Measurements from ENCODE around the gene BAD. TPM values are rescaled to one million over a fixed set of nuclear protein-coding genes. Genes with fewer than 3 reads are reported as not detected.

Gene BAD
- total RNA-seq, 6 experiments from 2014 or later: 22.0 to 53.8 (median 26.0) TPM

DNA sequence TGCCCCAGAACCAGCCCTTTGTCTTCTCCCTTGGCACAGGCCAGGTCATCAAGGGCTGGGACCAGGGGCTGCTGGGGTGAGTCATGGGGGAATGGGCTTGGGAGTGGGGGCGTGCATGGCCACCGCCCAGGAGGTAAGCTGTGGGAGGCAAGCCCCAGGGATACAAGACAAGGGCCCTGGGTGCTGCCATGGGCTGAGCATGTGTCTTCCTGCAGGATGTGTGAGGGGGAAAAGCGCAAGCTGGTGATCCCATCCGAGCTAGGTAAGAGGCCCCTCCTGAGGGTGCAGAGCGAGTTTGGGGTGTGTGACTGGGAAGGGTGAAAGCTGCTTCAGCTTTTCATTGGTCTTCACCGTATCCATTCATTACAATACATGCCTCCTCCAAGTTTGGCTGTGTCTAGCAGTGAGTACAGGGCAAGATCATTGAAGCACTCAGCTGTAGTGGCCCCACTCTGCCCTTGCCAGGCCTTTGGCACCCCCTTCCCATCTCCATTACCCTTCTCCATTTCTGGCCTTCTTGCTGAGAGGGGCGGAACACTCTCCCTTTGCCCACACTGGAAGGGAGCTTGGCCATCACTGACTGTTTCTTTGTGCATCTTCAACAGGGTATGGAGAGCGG is 41.1 kb downstream of the BAD start:
- intact Hi-C loops (cut with DNase I): no loop called here
- H3K4me3 ChIP-seq: no peak overlapping the region
- H3K9me3 ChIP-seq: no peaks in the 10 kb centered on the region
- H3K27ac ChIP-seq: no peak overlapping the region
- DNase-seq (no peak), ATAC-seq (no peak)
- TF ChIP-seq, protein P1, sequence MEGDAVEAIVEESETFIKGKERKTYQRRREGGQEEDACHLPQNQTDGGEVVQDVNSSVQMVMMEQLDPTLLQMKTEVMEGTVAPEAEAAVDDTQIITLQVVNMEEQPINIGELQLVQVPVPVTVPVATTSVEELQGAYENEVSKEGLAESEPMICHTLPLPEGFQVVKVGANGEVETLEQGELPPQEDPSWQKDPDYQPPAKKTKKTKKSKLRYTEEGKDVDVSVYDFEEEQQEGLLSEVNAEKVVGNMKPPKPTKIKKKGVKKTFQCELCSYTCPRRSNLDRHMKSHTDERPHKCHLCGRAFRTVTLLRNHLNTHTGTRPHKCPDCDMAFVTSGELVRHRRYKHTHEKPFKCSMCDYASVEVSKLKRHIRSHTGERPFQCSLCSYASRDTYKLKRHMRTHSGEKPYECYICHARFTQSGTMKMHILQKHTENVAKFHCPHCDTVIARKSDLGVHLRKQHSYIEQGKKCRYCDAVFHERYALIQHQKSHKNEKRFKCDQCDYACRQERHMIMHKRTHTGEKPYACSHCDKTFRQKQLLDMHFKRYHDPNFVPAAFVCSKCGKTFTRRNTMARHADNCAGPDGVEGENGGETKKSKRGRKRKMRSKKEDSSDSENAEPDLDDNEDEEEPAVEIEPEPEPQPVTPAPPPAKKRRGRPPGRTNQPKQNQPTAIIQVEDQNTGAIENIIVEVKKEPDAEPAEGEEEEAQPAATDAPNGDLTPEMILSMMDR (IDR thresholded peaks at IDR 0.05): no peak
- no peak for TF ChIP-seq POLR2A (IDR thresholded peaks at IDR 0.05)
- peaks cover 0 to 28% (median 10%) of the 10 kb centered on the region in 4 donors for H3K4me1 ChIP-seq
- WGBS (ENCODE audit: insufficient coverage, low coverage, low lambda C conversion rate, missing lambda C conversion rate): 80% methylated on average over 1 of the region's 8 CpGs
- H3K36me3 ChIP-seq: peaks cover 0 to 5% (median 2%) of the 10 kb centered on the region in 4 donors
- H3K27me3 ChIP-seq: no peaks in the 10 kb centered on the region

DNA sequence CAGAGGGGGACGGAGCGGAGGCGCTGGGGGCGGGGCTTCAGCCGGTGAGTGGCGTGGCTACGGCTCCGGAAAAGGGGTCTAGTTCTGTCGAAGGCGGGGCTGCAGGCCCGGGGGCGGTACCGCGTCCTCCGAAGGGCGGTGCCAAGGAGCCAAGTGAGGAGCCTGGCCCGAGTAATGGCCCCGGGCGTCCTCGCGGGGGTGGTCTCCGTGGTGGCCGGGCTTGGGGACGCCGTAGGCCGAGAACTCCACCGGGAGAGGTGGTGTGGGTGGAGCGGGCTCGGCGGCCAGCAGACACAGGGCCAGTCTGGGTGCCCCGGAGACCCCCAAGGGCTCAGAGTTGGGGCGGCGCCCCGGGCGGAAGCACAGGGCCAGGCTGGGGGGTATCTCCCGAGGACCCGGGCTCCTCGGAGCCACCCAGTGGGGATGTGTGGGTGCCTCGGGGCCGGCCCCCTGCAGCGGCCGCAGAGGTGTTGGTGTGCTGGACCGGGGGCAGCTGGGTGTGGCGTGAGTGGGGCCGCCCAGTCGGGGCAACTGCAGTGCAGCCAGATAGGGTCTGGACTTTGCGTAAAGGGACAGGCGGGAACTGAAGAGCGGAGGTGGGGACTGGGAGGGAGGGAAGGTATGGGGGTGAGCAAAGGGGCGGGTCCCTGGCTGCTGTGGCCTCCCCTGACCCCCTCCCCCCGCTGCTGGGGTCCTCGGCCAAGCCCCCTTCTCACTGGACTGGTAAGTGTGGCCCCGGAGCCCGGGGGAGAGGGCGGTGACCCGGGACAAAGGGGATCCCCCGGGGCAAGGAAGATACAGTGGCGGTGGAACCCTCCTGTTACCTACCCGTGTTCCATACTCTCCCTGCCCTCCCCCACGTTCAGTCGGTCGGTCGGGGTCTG is 42.7 kb downstream of the BAD start:
- H3K9me3 ChIP-seq: no peaks in the 10 kb centered on the region
- TF ChIP-seq, protein P1 (IDR thresholded peaks at IDR 0.05): no peak
- peak; percentile 39 for TF ChIP-seq POLR2A (IDR thresholded peaks at IDR 0.05)
- H3K4me1 ChIP-seq: peaks cover 0 to 36% (median 12%) of the 10 kb centered on the region in 4 donors
- H3K27ac ChIP-seq: peak overlapping the region; percentile 60 to 97 (median 90)
- ATAC-seq (peak; percentile 1 to 6 (median 4)), DNase-seq (peak in 2 of 3 donors; percentile 80 to 100)
- 0% methylated on average over 16 of the region's 63 CpGs for WGBS (ENCODE audit: insufficient coverage, low coverage, low lambda C conversion rate, missing lambda C conversion rate)
- intact Hi-C loops (cut with DNase I): no loop called here
- peak overlapping the region; percentile 93 to 98 (median 98) for H3K4me3 ChIP-seq
- peaks cover 0 to 5% (median 2%) of the 10 kb centered on the region in 4 donors for H3K36me3 ChIP-seq
- no peaks in the 10 kb centered on the region for H3K27me3 ChIP-seq

DNA sequence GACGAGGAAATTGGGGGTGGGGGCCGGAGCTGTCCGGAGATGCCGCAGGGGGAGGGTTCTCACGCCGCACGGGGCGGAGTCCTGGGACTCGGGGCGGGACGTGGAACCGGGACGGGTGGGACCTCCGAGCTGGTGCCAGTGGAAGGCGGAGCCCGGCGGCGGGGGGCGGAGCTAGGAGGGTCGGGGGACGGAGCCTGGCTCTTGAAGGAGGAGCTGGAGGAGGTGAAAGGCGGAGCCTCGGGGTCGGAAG is 43.3 kb downstream of the BAD start:
- Histone ChIP-seq H3K4me1 (peaks cover 0 to 36% (median 12%) of the 10 kb centered on the region in 4 donors), H3K9me3 (no peaks in the 10 kb centered on the region), H3K36me3 (peaks cover 0 to 5% (median 2%) of the 10 kb centered on the region in 4 donors), H3K4me3 (peak overlapping the region; percentile 93 to 98 (median 98)), H3K27ac (peak overlapping the region; percentile 96 to 98 (median 97)), H3K27me3 (no peaks in the 10 kb centered on the region)
- intact Hi-C loops (cut with DNase I): no loop called here
- no peak for TF ChIP-seq POLR2A (IDR thresholded peaks at IDR 0.05)
- TF ChIP-seq, protein P1 (IDR thresholded peaks at IDR 0.05): no peak
- WGBS (ENCODE audit: insufficient coverage, low coverage, low lambda C conversion rate, missing lambda C conversion rate): 0% methylated on average over 17 of the region's 24 CpGs
- DNase-seq (peak in 2 of 3 donors; percentile 100), ATAC-seq (peak; percentile 76 to 90 (median 84))

DNA sequence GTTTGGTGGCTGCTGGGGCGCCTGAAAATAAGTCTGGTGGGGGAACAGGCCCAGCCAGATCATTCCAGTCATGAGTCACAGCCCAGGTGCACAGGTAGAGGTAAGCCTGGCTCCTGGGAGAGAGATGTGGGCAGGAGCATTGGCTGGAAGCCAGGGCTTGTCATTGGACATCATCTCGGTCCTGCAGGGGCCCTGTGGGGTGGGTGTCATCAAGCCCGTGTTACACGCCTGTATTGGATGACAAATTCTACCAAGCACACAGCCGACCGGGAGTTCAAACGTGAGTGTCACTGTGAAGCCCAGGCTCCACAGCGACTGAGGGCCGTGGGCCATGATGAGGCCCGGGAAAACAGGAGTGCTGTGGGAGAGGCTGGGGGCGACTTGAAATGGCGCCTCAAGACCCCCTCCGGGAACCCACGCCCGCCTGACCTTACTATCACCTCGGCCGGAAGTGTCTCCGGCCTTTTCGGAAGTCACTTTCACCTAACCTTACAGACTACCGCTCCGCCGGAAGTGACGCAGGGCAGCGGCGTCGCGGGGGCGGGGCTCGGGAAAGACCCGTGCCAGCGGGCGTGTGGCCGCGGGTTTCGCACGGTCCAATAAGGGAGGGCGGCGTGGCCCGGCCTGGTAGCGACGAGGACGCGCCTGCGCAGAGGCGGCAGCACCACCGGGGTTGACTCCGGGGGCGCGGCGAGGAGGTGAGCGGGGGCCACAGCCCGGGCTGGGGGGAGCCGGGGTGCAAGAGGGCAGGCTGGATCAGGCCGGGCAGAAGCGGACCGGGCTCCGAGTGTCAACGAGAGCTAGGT is 43.8 kb downstream of the BAD start, which contains the start of gene FKBP2:
TSS of gene FKBP2 (plus strand) at position 661 of the 806 bp plus-strand sequence. CDS start 1,293 bp downstream, outside the sequence.
- WGBS (ENCODE audit: insufficient coverage, low coverage, low lambda C conversion rate, missing lambda C conversion rate): 1% methylated on average over 19 of the region's 58 CpGs
- peak; percentile 54 to 73 (median 68) for ATAC-seq
- peak; percentile 98 to 99 (median 99) for DNase-seq
- Histone ChIP-seq H3K4me3 (peak within 1 kb of the TSS; percentile 93 to 98 (median 98)), H3K27me3 (no peaks in the 10 kb centered on the region), H3K9me3 (no peaks in the 10 kb centered on the region), H3K4me1 (peaks cover 0 to 36% (median 12%) of the 10 kb centered on the region in 4 donors), H3K36me3 (peaks cover 0 to 5% (median 2%) of the 10 kb centered on the region in 4 donors), H3K27ac (peak within 1 kb of the TSS; percentile 96 to 98 (median 97))
- intact Hi-C loops (cut with DNase I): no loop called here
- TF ChIP-seq, protein P1 (IDR thresholded peaks at IDR 0.05): no peak
- TF ChIP-seq POLR2A (IDR thresholded peaks at IDR 0.05): peak; percentile 96

Data from right lobe of liver (tissue), 6 donors.